Progenitor cell of endocrine pancreas (in vitro differentiated cells): ENCODE results near the gene CGNL1. TPM values are rescaled to one million over a fixed set of nuclear protein-coding genes. Genes with fewer than 3 reads are reported as not detected.

ENCODE experiments used
- DNase-seq: peaks from one replicate; pipeline ENCODE4 v3.0.0; 2021; ENCODE audit warnings: low spot score; ENCODE audit not compliant: unreplicated experiment
- H3K27ac Mint-ChIP-seq: 2 replicates; pipeline ENCODE4 v1.8.0; 2021; ENCODE audit warnings: mild to moderate bottlenecking, moderate library complexity, mixed read lengths
- H3K27me3 Mint-ChIP-seq: 2 replicates; pipeline ENCODE4 v1.8.0; 2021; ENCODE audit warnings: mixed read lengths
- H3K36me3 Mint-ChIP-seq: 2 replicates; pipeline ENCODE4 v1.8.0; 2022; ENCODE audit warnings: mixed read lengths; ENCODE audit not compliant: insufficient read depth
- H3K4me1 Mint-ChIP-seq: 2 replicates; pipeline ENCODE4 v1.8.0; 2021; ENCODE audit warnings: low read depth, mixed read lengths
- H3K4me3 Mint-ChIP-seq: 2 replicates; pipeline ENCODE4 v1.8.0; 2021; ENCODE audit warnings: low read depth, mild to moderate bottlenecking, moderate library complexity, mixed read lengths
- H3K9me3 Mint-ChIP-seq: 2 replicates; pipeline ENCODE4 v1.8.0; 2021; ENCODE audit warnings: low read depth, mixed read lengths
- CTCF ChIP-seq: fragments of 200-600 bp; sonication (generic); IDR thresholded peaks from one replicate; pipeline ENCODE4 v1.5.0; 2021; ENCODE audit warnings: antibody characterized with exemption, mild to moderate bottlenecking; ENCODE audit not compliant: unreplicated experiment
- total RNA-seq: library from RNA; stranded (reverse); gene quantifications from 2 replicates; pipeline ENCODE4 v1.2.1, GENCODE V29; 2021

Gene CGNL1
- total RNA-seq, 1 donor from 2014 or later, result 41.9 TPM

GRCh38 chr15:57502116-57502515 lies 125.8 kb downstream of the CGNL1 start:
- H3K27ac Mint-ChIP-seq, result peak overlapping the region; percentile 86
- H3K27me3 Mint-ChIP-seq, result no peaks in the 10 kb centered on the region
- peak overlapping the region; percentile 3 for H3K4me3 Mint-ChIP-seq
- TF ChIP-seq CTCF, result no peak
- peaks cover 3% of the 10 kb centered on the region for H3K36me3 Mint-ChIP-seq
- H3K9me3 Mint-ChIP-seq, result no peaks in the 10 kb centered on the region
- DNase-seq, result no peak
- H3K4me1 Mint-ChIP-seq, result peaks cover 86% of the 10 kb centered on the region

- Mint-ChIP-seq H3K4me3 (no peak overlapping the region), H3K4me1 (peaks cover 87% of the 10 kb centered on the region), H3K27me3 (no peaks in the 10 kb centered on the region), H3K9me3 (no peaks in the 10 kb centered on the region), H3K36me3 (peaks cover 3% of the 10 kb centered on the region), H3K27ac (peak overlapping the region; percentile 72)
- TF ChIP-seq CTCF, result peak; percentile 26
- no peak for DNase-seq
Observed at GRCh38 chr15:57503051-57503702, 126.9 kb downstream of the CGNL1 start.

- Mint-ChIP-seq H3K27ac (peak overlapping the region; percentile 100), H3K27me3 (no peaks in the 10 kb centered on the region), H3K9me3 (no peaks in the 10 kb centered on the region), H3K36me3 (peaks cover 3% of the 10 kb centered on the region), H3K4me3 (no peak overlapping the region), H3K4me1 (peaks cover 88% of the 10 kb centered on the region)
- no peak for TF ChIP-seq CTCF
- no peak for DNase-seq
Observed at GRCh38 chr15:57503911-57504598, 127.8 kb downstream of the CGNL1 start.

GRCh38 chr15:57504599-57504940 lies 128.3 kb downstream of the CGNL1 start:
- peak overlapping the region; percentile 100 for H3K27ac Mint-ChIP-seq
- no peaks in the 10 kb centered on the region for H3K27me3 Mint-ChIP-seq
- no peak for TF ChIP-seq CTCF
- no peaks in the 10 kb centered on the region for H3K9me3 Mint-ChIP-seq
- peaks cover 93% of the 10 kb centered on the region for H3K4me1 Mint-ChIP-seq
- no peak overlapping the region for H3K4me3 Mint-ChIP-seq
- no peak for DNase-seq
- H3K36me3 Mint-ChIP-seq, result peaks cover 3% of the 10 kb centered on the region

- Mint-ChIP-seq H3K27me3 (no peaks in the 10 kb centered on the region), H3K36me3 (no peaks in the 10 kb centered on the region), H3K4me3 (peak overlapping the region; percentile 13), H3K9me3 (no peaks in the 10 kb centered on the region), H3K27ac (peak overlapping the region; percentile 100), H3K4me1 (peaks cover 92% of the 10 kb centered on the region)
- DNase-seq, result no peak
- TF ChIP-seq CTCF, result no peak
Observed at GRCh38 chr15:57505056-57505715, 128.9 kb downstream of the CGNL1 start.
